Right renal cortex interstitium (tissue), 3 donors: ENCODE results near the gene ACOT11. TPM values are rescaled to one million over a fixed set of nuclear protein-coding genes. Genes with fewer than 3 reads are reported as not detected.

Experiments
- DNase-seq, 3 donors: peaks; one replicate each; pipeline ENCODE4 v3.0.0-alpha.2; 2013; ENCODE audit warnings: low read depth in 3 of 3, low spot score in 2 of 3
- polyA plus RNA-seq, 3 donors: library from polyadenylated mRNA; unstranded; fragments of 120-200 nt; gene quantifications; one replicate each; pipeline ENCODE4 v1.2.1, GENCODE V29; 2013; ENCODE audit not compliant: insufficient read length in 3 of 3

Gene ACOT11
- polyA plus RNA-seq, 3 donors, result 8.8 to 9.9 (median 8.8) TPM

- DNase-seq, result no peak
Observed at GRCh38 chr1:54583871-54584270, 35.8 kb downstream of the ACOT11 start.

- DNase-seq, result no peak
Observed at GRCh38 chr1:54584575-54584974, 36.5 kb downstream of the ACOT11 start.

GRCh38 chr1:54585181-54586066 lies 37.4 kb downstream of the ACOT11 start:
- DNase-seq, result no peak

GRCh38 chr1:54588377-54588776 lies 40.3 kb downstream of the ACOT11 start:
- DNase-seq, result no peak

GRCh38 chr1:54591127-54591756 lies 43.2 kb downstream of the ACOT11 start:
- no peak for DNase-seq

- no peak for DNase-seq
Observed at GRCh38 chr1:54593571-54594160, 45.6 kb downstream of the ACOT11 start.

GRCh38 chr1:54594463-54594862 lies 46.4 kb downstream of the ACOT11 start:
- no peak for DNase-seq

GRCh38 chr1:54595956-54596498 lies 48.0 kb downstream of the ACOT11 start:
- DNase-seq, result no peak

- no peak for DNase-seq
Observed at GRCh38 chr1:54596756-54597155, 48.7 kb downstream of the ACOT11 start.

- DNase-seq, result no peak
Observed at GRCh38 chr1:54597455-54598030, 49.5 kb downstream of the ACOT11 start.

GRCh38 chr1:54599211-54599823 lies 51.3 kb downstream of the ACOT11 start:
- DNase-seq, result no peak

- peak in 2 of 3 donors; percentile 36 to 54 for DNase-seq
Observed at GRCh38 chr1:54600947-54601721, 53.1 kb downstream of the ACOT11 start.

- no peak for DNase-seq
Observed at GRCh38 chr1:54601730-54602129, 53.7 kb downstream of the ACOT11 start.

GRCh38 chr1:54602554-54602953 lies 54.5 kb downstream of the ACOT11 start:
- DNase-seq, result no peak

GRCh38 chr1:54603241-54603640 lies 55.2 kb downstream of the ACOT11 start:
- DNase-seq, result no peak

GRCh38 chr1:54604051-54604450 lies 56.0 kb downstream of the ACOT11 start:
- DNase-seq, result no peak

- DNase-seq, result no peak
Observed at GRCh38 chr1:54604572-54605370, 56.7 kb downstream of the ACOT11 start.

GRCh38 chr1:54606096-54606989 lies 58.3 kb downstream of the ACOT11 start:
- DNase-seq, result no peak
